ENCODE measurements around the gene NDUFS7.

NDUFS7 gene

GRCh38 chr19:1383312-1384084 is at the start of gene NDUFS7:
TSS of gene NDUFS7 (plus strand) at chr19:1383907. CDS start at chr19:1383927, 20 bp downstream.
- DNase-seq, result peak; percentile 92

GRCh38 chr19:1336079-1336684 is 47.5 kb upstream of the NDUFS7 start:
- no peak for DNase-seq

- DNase-seq, result no peak
Observed at GRCh38 chr19:1340681-1341469, 42.8 kb upstream of the NDUFS7 start.

- DNase-seq, result no peak
Observed at GRCh38 chr19:1343041-1343440, 40.7 kb upstream of the NDUFS7 start.

- no peak for DNase-seq
Observed at GRCh38 chr19:1349211-1349610, 34.5 kb upstream of the NDUFS7 start.

- no peak for DNase-seq
Observed at GRCh38 chr19:1350867-1351266, 32.8 kb upstream of the NDUFS7 start.

- DNase-seq, result no peak
Observed at GRCh38 chr19:1351381-1351851, 32.3 kb upstream of the NDUFS7 start.

GRCh38 chr19:1353144-1353543 is 30.6 kb upstream of the NDUFS7 start:
- no peak for DNase-seq

GRCh38 chr19:1354970-1355567 is 28.6 kb upstream of the NDUFS7 start:
- no peak for DNase-seq

- no peak for DNase-seq
Observed at GRCh38 chr19:1355568-1356507, 27.9 kb upstream of the NDUFS7 start.

GRCh38 chr19:1356508-1356865 is 27.2 kb upstream of the NDUFS7 start:
- DNase-seq, result no peak

GRCh38 chr19:1357531-1358109 is 26.1 kb upstream of the NDUFS7 start:
- no peak for DNase-seq

GRCh38 chr19:1360126-1360817 is 23.4 kb upstream of the NDUFS7 start:
- no peak for DNase-seq

- DNase-seq, result peak; percentile 44
Observed at GRCh38 chr19:1360818-1361461, 22.8 kb upstream of the NDUFS7 start.

- peak; percentile 39 for DNase-seq
Observed at GRCh38 chr19:1361601-1362386, 21.9 kb upstream of the NDUFS7 start.

GRCh38 chr19:1362387-1363257 is 21.1 kb upstream of the NDUFS7 start:
- no peak for DNase-seq

GRCh38 chr19:1363599-1363998 is 20.1 kb upstream of the NDUFS7 start:
- peak; percentile 29 for DNase-seq

- DNase-seq, result no peak
Observed at GRCh38 chr19:1364070-1364704, 19.5 kb upstream of the NDUFS7 start.
